Midbrain (tissue), 1 donor: ENCODE measurements around the gene PSMD3.
"Not testable (repeated sequence)": the region's sequence is repeated elsewhere in the genome, so short reads cannot be mapped to it uniquely, and the experiment has no call there.

Experiments used
- DNase-seq: peaks from one replicate; lab custom pipeline; 2025; lab: John Stamatoyannopoulos, UW

The PSMD3 gene

DNA sequence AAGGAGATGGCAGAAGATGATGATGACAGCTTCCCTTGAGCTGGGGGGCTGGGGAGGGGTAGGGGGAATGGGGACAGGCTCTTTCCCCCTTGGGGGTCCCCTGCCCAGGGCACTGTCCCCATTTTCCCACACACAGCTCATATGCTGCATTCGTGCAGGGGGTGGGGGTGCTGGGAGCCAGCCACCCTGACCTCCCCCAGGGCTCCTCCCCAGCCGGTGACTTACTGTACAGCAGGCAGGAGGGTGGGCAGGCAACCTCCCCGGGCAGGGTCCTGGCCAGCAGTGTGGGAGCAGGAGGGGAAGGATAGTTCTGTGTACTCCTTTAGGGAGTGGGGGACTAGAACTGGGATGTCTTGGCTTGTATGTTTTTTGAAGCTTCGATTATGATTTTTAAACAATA lies 16.9 kb downstream of the PSMD3 start:
- no peak for DNase-seq

DNA sequence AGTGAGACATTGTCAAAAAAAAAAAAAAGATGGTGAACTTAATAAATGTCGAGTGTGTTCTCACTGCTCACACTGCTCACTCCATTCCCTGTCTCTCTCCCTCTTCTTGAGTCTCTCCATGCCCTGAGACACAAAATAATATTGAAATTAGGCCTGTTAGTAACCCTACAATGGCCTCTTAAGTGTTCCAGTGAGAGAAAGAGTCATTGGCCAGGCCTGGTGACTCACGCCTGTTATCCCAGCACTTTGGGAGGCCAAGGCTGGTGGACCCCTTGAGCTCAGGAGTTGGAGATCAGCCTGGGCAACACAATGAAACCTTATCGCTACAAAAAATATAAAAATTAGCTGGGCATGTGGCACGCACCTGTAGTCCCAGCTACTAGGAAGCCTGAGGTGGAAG lies 18.5 kb downstream of the PSMD3 start:
- no peak for DNase-seq

- DNase-seq = no peak
These were observed 19.6 kb downstream of the PSMD3 start for GRCh38 chr17:40000161-40000560.

DNA sequence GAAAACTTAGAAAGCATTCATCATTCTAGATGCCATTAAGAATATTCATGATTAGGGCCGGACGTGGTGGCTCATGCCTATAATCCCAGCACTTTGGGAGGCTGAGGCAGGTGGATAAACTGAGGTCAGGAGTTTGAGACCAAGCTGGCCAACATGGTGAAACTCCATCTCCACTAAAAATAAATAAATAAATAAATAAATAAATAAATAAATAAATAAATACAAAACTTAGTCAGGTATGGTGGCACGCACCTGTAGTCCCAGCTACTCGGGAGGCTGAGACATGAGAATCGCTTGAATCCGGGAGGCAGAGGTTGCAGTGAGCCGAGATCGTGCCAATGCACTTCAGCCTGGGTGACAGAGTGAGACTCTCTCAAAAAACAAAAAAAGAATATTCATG lies 20.7 kb downstream of the PSMD3 start:
- not testable (repeated sequence) for DNase-seq

DNA sequence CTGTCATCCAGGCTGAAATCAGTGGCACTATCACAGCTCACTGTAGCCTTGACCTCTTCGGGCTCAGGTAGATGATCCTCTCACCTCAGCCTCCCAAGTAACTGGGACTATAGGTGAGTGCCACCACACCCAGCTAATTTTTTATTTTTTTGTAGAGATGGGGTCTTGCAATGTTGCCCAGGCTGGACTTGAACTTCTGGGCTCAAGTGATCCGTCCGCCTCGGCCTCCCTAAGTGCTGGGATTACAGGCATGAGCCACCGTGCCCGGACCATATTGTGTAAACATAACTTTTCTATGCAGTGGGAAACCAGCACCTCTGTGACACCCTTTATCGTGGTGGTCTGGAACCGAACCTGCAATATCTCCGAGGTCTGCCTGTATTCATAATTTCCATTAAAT lies 23.5 kb downstream of the PSMD3 start:
- DNase-seq = no peak

DNA sequence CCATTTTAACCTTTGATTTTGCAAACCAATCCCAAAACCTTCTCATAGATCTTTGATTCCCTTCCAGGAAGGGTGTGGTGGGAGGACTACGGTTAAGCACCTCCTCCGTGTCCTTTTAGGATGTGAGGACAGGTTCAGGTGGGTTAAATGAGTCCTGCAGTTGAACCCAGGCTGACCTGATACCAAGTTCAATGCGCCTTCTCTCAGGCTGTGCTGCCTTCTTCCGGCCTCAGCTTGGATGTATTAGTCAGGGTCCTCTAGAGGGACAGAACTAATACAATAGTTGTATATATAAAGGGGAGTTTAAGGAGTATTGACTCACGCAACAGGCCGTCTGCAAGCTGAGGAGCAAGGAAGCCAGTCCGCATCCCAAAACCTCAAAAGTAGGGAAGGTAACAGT lies 24.1 kb downstream of the PSMD3 start:
- DNase-seq = no peak

GRCh38 chr17:40005520-40005919 lies 24.9 kb downstream of the PSMD3 start:
- DNase-seq = no peak

DNA sequence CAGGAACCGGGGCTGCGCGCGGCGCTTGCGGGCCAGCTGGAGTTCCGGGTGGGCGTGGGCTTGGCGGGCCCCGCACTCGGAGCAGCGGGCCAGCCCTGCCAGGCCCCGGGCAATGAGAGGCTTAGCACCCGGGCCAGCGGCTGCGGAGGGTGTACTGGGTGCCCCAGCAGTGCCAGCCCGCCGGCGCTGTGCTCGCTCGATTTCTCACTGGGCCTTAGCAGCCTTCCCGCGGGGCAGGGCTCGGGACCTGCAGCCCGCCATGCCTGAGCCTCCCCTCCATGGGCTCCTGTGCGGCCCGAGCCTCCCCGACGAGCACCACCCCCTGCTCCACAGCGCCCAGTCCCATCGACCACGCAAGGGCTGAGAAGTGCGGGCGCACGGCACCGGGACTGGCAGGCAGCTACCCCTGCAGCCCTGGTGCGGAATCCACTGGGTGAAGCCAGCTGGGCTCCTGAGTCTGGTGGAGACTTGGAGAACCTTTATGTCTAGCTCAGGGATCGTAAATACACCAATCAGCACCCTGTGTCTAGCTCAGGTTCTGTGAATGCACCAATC lies 30.4 kb downstream of the PSMD3 start:
- DNase-seq = not testable (repeated sequence)

DNA sequence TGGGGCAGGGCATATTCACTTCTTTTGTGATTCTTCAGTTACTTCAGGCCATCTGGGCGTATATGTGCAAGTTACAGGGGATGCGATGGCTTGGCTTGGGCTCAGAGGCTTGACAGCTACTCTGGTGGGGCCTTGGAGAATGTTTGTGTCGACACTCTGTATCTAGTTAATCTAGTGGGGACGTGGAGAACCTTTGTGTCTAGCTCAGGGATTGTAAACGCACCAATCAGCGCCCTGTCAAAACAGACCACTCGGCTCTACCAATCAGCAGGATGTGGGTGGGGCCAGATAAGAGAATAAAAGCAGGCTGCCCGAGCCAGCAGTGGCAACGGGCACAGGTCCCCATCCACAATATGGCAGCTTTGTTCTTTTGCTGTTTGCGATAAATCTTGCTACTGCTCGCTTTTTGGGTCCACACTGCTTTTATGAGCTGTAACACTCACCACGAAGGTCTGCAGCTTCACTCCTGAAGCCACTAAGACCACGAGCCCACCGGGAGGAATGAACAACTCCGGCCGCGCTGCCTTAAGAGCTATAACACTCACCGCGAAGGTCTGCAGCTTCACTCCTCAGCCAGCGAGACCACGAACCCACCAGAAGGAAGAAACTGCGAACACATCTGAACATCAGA lies 31.5 kb downstream of the PSMD3 start:
- not testable (repeated sequence) for DNase-seq

DNA sequence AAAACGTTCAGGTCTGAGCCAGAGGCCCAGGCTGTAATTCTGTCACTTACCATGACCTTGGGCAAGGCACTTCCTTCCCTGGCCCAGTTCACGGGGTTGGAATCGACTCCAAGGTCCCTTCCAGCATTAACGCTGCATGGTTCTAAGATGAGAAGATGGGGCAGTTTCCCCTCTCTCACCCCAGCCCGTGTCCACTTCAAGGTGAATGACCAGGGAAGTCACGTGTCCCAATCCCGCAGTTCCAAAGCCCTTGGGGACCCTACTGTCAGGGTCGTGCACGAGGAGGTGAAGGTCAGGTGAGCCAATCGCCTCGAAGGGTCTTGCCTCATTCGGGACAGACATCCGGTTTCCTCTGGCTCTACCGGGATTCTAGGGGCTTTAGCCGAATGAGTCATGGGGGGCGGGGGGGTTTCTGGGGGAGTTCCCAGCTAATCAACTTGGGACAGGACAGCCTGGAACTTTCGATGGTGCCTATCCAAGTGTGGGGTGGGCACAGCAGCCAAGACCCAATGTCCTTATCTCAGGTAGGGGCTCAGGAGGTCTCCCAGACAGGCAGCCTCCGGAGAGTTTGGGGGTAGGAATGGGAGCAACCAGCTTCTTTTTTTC lies 33.9 kb downstream of the PSMD3 start:
- DNase-seq = no peak

GRCh38 chr17:40015005-40015997 lies 34.7 kb downstream of the PSMD3 start, which contains the start of gene CSF3:
Gene CSF3 (plus strand): TSS chr17:40015440. CDS start chr17:40015475, 35 bp downstream.
- DNase-seq = no peak

- no peak for DNase-seq
These were observed 35.7 kb downstream of the PSMD3 start for GRCh38 chr17:40015998-40016985.

- DNase-seq = no peak
These were observed 36.9 kb downstream of the PSMD3 start for GRCh38 chr17:40017422-40018080.

DNA sequence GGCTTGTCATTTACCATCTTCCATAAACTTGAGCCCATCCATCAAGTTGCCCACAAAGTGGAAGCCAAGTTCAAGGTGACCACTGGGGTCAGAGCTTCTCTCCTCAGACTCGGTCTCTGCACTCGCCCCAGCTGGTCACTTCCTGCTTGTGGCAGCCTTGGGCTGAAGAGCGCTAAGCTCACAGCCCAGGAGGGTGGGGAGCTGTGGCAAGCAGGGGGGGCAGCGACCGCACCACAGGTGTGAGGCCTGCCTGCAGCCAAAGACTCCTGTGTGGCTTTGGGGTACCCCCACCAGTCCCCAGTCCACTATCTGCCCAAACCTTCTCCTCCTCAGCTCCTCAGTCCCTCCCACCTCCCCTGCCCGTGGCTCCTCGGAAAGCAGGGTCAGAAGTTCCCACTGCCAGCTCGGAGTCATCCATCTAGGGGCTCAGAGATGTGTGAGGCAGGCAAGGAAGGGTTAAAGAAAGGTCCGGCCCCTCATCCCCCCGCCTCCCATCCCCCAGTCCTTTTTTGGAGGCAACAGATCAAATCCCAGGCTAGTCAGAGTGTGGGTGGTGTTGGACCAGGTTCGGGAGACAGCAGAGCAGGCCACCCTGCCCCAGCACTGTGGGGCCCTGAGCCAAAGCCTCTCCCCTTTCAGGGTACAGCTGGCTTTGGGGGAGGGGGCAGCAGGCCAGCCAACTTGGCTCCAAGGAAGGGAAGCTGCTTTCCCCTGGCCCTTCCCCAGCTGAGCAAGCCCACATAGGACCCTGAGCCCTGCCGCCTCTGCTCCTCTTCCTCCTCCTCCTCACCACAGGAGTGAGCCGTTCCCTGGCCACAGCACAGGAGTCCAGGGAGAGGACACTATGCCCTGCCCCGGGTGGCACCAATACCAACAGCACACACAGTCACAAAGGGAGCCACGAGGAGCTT lies 37.9 kb downstream of the PSMD3 start:
- no peak for DNase-seq

DNA sequence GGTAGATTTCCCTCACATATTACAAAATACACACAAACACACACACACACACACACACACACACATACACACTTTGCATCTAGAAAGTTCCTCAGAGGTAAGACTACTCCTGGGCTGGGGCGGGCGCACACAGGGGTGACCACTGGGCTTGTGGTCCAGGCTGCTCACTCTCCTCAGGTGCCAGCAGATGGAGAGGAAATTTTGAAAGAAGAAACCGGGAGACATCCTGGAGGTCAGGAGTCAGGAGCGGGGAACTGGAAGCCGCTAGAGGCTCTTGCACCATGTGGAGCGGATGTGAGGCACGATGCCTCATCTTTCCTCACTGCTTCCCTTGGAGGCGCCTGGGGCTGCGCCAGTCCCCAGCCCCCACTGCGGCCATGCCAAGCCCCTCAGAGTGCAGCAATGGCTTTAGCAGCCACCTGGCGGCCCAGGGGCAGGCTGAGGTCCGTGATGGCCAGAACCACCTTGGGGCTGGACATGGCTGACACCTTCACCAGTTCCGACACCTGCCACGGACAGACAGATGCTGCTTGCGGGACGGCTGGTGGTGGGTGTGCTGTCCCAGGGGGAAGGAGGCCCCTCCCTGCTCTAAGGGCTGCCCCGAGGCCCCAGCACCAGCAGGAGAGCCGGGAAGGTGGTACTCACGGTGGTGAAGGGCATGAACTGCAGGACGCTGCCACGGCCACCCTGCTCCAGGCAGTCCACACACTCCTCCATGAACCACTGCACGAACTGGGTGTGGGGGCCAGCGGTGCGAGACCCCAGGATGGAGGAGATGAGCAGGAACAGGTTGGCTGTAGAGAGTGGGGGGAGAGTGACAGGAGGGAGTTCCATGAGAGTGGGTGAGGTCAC lies 38.8 kb downstream of the PSMD3 start:
- DNase-seq = no peak

DNA sequence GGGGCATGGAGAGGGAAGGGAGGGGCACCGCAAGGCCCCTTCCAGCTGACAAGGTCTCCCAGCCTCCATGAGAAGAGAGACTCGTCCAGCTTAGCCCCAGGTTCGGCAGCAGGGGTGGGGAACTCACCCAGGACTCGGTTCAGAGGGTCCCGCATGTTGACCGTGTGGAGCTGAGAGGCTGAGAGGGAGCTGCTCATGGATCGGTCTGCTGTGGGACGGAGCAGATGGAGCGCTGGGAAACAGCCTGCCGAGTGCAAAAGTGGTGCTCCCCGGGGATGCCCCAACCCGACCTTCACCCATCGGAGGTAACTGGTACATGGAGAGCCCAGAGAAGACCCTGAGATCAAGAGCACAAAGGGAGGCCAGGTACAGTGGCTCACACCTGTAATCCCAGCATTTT lies 39.5 kb downstream of the PSMD3 start:
- no peak for DNase-seq

DNA sequence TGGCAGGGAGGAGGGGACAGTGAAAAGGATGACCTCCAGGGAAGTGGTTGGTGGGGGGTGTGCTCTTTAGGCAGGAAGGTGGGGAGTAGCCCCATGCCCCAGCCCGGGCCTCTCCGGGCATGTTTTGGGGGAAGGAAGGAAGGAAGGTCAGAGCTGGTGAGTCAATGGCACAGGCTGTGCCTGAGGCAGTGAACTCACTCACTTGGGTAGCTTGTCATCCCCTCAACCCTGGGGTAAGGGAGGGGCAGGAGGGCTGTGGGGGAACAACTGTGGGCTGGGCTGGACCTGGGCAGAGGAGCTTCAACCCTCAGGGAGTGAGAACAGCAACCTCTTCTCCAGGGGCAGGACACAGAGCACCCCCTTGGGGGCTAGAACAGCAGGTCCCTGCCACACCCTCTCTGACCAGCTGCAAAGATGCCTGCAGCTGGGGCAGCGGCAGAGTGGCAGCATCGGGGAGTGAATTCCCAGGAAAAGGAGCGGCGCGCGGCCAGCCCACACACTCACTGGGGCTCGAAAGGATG lies 40.9 kb downstream of the PSMD3 start:
- DNase-seq = no peak

DNA sequence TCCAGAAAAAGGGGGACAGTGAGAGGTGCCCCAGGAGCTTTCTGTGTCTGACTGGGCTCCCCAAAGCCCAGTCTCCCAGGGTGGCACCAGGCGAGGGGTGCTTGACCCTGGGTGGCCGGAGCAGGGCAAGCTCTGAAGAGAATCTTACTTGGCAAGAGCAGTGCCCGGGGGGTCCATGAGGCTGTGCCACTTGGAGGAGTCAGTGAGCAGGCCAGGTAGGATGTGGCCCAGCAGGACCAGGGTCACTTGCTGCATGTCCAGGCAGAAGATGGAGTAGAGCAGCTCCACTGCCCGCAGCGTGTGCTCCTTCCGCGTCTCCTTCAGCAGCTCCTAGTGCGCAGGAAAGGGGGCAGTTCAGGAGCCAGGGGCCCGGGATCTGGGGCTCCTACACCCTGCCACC lies 41.9 kb downstream of the PSMD3 start:
- DNase-seq = no peak
